Loucy (cell line): Measurements from ENCODE around the gene NDST1.

Experiments used
- EZH2phosphoT487 ChIP-seq: fragments of 200-600 bp; IDR thresholded peaks from 2 replicates; pipeline ENCODE4 v1.6.1; 2018; ENCODE audit warnings: antibody characterized with exemption, mild to moderate bottlenecking, moderate library complexity, borderline replicate concordance
- TF ChIP-seq, protein P1 (sequence below): fragments of 200-600 bp; sonication (generic); conservative IDR thresholded peaks from 2 replicates; pipeline ENCODE4 v1.5.1; 2014; ENCODE audit warnings: mild to moderate bottlenecking, antibody characterized with exemption, low read length

DNA sequence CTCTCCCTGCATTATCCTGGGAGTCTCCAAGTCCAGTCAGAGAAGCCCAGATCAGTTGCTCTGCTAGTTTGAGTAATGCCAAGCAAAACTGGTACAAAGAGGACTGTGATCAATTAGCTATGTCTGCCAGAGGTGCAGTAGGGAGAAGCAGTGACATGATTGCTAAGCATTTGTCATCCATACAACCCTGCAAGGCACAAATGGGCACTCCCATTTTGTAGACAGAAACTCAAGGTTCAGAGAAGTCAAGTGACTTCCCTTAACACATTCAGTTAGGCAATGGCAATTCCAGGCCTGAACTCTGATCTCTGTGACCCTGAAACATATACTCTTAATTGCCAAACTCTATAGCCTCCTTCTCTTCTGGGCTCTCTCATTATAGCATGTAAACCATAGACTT, 34.0 kb downstream of the NDST1 start:
- TF ChIP-seq, protein P1, sequence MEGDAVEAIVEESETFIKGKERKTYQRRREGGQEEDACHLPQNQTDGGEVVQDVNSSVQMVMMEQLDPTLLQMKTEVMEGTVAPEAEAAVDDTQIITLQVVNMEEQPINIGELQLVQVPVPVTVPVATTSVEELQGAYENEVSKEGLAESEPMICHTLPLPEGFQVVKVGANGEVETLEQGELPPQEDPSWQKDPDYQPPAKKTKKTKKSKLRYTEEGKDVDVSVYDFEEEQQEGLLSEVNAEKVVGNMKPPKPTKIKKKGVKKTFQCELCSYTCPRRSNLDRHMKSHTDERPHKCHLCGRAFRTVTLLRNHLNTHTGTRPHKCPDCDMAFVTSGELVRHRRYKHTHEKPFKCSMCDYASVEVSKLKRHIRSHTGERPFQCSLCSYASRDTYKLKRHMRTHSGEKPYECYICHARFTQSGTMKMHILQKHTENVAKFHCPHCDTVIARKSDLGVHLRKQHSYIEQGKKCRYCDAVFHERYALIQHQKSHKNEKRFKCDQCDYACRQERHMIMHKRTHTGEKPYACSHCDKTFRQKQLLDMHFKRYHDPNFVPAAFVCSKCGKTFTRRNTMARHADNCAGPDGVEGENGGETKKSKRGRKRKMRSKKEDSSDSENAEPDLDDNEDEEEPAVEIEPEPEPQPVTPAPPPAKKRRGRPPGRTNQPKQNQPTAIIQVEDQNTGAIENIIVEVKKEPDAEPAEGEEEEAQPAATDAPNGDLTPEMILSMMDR: no peak
- no peak for TF ChIP-seq EZH2phosphoT487
